Activated CD8-positive, alpha-beta T cell treated with anti-CD3 and anti-CD28 coated beads, Interleukin-2, amount 10 ng/mL, durations not matched to agents 7 days and 5 days (primary cell): ENCODE measurements around the gene TUBGCP5. TPM values are rescaled to one million over a fixed set of nuclear protein-coding genes. Genes with fewer than 3 reads are reported as not detected.
"Not testable (repeated sequence)": the region's sequence is repeated elsewhere in the genome, so short reads cannot be mapped to it uniquely, and the experiment has no call there.

Experiments
- ATAC-seq: fragments of 150-1000 bp; cut with Tn5 transposase; one replicate; pipeline ENCODE4 v1.10.0; 2021; ENCODE audit warnings: moderate library complexity
- CTCF ChIA-PET: fragments of 350-600 bp; sonication (Branson Sonifier 250); formaldehyde crosslinking; loops from one replicate; lab custom pipeline; 2021; ENCODE audit warnings: antibody characterized with exemption; lab: Charles Lee
- POLR2A ChIA-PET: fragments of 350-600 bp; sonication (Branson Sonifier 250); formaldehyde crosslinking; loops from one replicate; lab custom pipeline; 2021; ENCODE audit warnings: antibody characterized with exemption; lab: Charles Lee
- DNase-seq: peaks from one replicate; pipeline ENCODE4 v3.0.0-alpha.2; 2020
- H3K27ac Mint-ChIP-seq: one replicate; pipeline ENCODE4 v1.8.0; 2021; ENCODE audit warnings: mild to moderate bottlenecking, mixed read lengths
- H3K27me3 Mint-ChIP-seq: one replicate; pipeline ENCODE4 v1.8.0; 2021; ENCODE audit warnings: low read depth, mixed read lengths
- H3K36me3 Mint-ChIP-seq: one replicate; pipeline ENCODE4 v1.8.0; 2021; ENCODE audit warnings: low read depth, mixed read lengths
- H3K4me1 Mint-ChIP-seq: one replicate; pipeline ENCODE4 v1.8.0; 2021; ENCODE audit warnings: low read depth, mixed read lengths
- H3K4me3 Mint-ChIP-seq: one replicate; pipeline ENCODE4 v1.8.0; 2021; ENCODE audit warnings: mild to moderate bottlenecking, mixed read lengths
- H3K9me3 Mint-ChIP-seq: one replicate; pipeline ENCODE4 v1.8.0; 2022; ENCODE audit warnings: mixed read lengths; ENCODE audit not compliant: insufficient read depth
- total RNA-seq, 2 experiments: library from RNA; stranded (reverse); gene quantifications; one replicate each; pipeline ENCODE4 v1.2.3, GENCODE V29; 2021

TUBGCP5 gene
- total RNA-seq, 2 experiments from 2014 or later = 25.3 to 27.3 TPM

DNA sequence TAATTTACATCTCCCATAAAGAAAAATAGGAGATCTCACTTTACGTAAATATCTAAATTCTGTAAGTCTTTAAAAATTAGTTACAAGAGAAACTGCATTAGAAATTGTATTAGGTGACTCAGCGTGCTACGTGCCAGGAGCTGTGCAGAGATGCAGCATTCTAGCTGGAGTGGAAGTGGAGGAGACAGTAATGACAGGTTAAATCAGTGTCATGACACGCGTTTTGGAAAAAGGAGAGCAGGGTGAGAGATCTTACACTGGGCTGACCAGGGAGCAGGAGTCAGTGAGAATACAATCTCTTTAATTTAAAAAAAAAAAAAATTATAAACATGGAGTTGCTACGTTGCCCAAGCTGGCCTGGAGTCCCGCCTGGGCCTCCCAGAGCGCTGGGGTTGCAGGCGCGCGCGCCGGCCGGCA lies 635 bp downstream of the TUBGCP5 start:
- no peaks in the 10 kb centered on the region for H3K27me3 Mint-ChIP-seq
- ChIA-PET POLR2A (interaction anchor here (0.6 to 1.7 kb wide), 8 partner anchors 9 to 232 kb away, joined by 3 to 13 read pairs (median 4); partner anchors contain the start of gene NIPA2), CTCF (interaction anchor here (1.1 to 1.4 kb wide), 2 partner anchors 11 to 181 kb away, joined by 3 to 4 read pairs; no protein-coding TSS in a partner anchor)
- no peaks in the 10 kb centered on the region for H3K9me3 Mint-ChIP-seq
- DNase-seq = no peak
- H3K4me3 Mint-ChIP-seq = peak overlapping the region; percentile 88
- peaks cover 17% of the 10 kb centered on the region for H3K36me3 Mint-ChIP-seq
- peak; percentile 0 for ATAC-seq
- H3K4me1 Mint-ChIP-seq = peaks cover 22% of the 10 kb centered on the region
- peak overlapping the region; percentile 98 for H3K27ac Mint-ChIP-seq

DNA sequence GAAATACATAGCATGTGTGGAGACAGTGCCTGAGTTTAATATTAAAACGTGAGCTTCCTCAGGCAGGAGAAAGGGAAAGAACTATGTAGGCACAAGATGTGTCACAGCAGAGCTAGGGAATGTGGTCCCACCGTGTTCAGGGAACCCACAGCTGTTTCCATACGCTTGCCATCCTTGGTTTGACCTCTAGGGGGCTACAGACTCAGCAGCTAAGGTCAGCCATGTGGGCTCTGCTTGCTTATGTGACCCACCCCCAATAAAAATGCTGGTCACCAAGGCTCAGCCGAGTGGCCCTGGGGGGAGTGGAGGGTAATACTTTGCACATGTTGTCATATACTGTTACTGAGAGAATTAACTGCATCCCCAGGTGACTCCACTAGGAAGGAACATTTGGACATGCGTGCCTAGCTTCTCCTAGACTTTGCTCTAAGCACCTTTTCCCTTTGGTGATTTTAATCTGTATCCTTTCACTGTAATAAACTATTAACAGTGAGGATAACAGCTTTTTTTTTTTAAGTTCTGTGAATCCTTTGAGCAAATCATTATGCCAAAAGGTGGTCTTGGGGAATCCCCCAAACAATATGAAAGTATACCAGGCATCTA lies 3.3 kb downstream of the TUBGCP5 start:
- peaks cover 32% of the 10 kb centered on the region for H3K36me3 Mint-ChIP-seq
- CTCF ChIA-PET = interaction anchor here (0.6 to 1.9 kb wide), 22 partner anchors 9 to 1763 kb away, joined by 3 to 15 read pairs (median 4); no protein-coding TSS in a partner anchor
- H3K9me3 Mint-ChIP-seq = no peaks in the 10 kb centered on the region
- no peak overlapping the region for H3K27ac Mint-ChIP-seq
- peaks cover 22% of the 10 kb centered on the region for H3K4me1 Mint-ChIP-seq
- ATAC-seq (no peak), DNase-seq (peak; percentile 67)
- H3K27me3 Mint-ChIP-seq = no peaks in the 10 kb centered on the region
- POLR2A ChIA-PET = no interaction called here
- no peak overlapping the region for H3K4me3 Mint-ChIP-seq

DNA sequence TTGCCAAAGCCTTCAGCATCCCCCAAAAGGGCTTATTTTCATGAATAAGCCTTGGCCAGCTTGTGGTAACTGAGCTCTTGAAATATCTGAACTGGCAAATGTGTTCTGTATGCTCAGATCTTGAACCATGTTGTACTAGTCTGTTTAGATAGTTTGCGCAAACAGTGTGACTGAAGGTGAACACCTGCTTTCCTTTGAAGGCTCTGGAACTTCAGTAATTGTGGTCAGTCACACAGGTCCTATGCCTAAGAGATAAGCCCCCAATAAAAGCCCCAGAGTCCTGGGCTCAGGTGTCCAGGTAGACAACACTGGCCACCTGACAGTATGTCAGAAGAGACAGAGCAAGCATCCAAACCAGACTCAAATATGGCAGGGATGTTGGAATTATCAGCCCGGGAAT lies 5.4 kb downstream of the TUBGCP5 start:
- no peak for ATAC-seq
- ChIA-PET POLR2A (no interaction called here), CTCF (interaction anchor here (1.2 kb wide), 1 partner anchor 11 kb away, joined by 4 read pairs; no protein-coding TSS in a partner anchor)
- Mint-ChIP-seq H3K27ac (no peak overlapping the region), H3K27me3 (no peaks in the 10 kb centered on the region), H3K4me1 (peaks cover 15% of the 10 kb centered on the region), H3K36me3 (peaks cover 45% of the 10 kb centered on the region), H3K4me3 (no peak overlapping the region), H3K9me3 (no peaks in the 10 kb centered on the region)
- DNase-seq = no peak

DNA sequence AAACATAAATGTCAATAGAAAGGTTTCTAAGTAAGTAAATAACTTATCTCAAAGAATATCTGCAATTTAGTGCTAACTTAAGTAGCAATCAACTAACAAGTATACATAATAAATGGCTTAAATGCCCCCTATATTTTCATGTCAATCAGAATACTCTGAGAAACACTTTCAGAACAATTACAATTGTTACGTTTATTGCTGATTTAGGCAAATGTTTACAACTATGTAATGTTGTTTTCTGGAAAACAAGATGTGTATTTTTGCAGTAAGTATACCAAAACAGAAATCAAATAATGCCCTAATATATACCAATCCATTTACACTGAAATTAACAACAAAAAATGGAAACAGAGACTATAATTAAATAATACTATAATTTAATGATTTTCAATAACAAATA lies 13.2 kb downstream of the TUBGCP5 start:
- no peak for ATAC-seq
- no peak for DNase-seq
- Mint-ChIP-seq H3K4me1 (no peaks in the 10 kb centered on the region), H3K4me3 (no peak overlapping the region), H3K27ac (no peak overlapping the region), H3K9me3 (no peaks in the 10 kb centered on the region), H3K27me3 (no peaks in the 10 kb centered on the region), H3K36me3 (peaks cover 48% of the 10 kb centered on the region)
- CTCF ChIA-PET = interaction anchor here (2.3 kb wide), 1 partner anchor 10 kb away, joined by 15 read pairs; no protein-coding TSS in a partner anchor
- POLR2A ChIA-PET = no interaction called here

DNA sequence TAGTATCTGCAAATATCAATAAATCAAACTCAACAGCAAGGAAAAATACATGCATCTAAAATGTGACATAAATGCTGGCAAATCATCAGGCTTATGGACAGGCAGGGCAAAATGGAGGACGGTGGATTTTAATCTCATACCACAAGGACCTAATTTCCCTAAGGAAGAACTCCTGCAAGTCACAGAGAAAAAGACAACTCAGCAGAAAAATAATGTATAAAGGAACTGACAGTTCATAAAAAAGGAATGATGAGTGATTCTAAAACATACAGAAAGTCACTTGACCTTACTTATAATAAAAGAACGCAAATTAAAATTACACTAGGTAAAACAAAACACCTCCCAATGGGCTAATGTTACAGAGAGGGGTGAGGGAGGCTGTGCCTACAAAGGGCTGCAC lies 17.2 kb downstream of the TUBGCP5 start:
- H3K36me3 Mint-ChIP-seq = peaks cover 41% of the 10 kb centered on the region
- no peaks in the 10 kb centered on the region for H3K4me1 Mint-ChIP-seq
- no peaks in the 10 kb centered on the region for H3K9me3 Mint-ChIP-seq
- H3K27ac Mint-ChIP-seq = no peak overlapping the region
- CTCF ChIA-PET = interaction anchor here (1.3 kb wide), 2 partner anchors 12 to 14 kb away, joined by 4 to 5 read pairs; no protein-coding TSS in a partner anchor
- DNase-seq (no peak), ATAC-seq (no peak)
- H3K4me3 Mint-ChIP-seq = no peak overlapping the region
- POLR2A ChIA-PET = interaction anchor here (1.9 kb wide), 1 partner anchor 17 kb away, joined by 8 read pairs; the partner anchor contains the start of gene TUBGCP5
- H3K27me3 Mint-ChIP-seq = no peaks in the 10 kb centered on the region

DNA sequence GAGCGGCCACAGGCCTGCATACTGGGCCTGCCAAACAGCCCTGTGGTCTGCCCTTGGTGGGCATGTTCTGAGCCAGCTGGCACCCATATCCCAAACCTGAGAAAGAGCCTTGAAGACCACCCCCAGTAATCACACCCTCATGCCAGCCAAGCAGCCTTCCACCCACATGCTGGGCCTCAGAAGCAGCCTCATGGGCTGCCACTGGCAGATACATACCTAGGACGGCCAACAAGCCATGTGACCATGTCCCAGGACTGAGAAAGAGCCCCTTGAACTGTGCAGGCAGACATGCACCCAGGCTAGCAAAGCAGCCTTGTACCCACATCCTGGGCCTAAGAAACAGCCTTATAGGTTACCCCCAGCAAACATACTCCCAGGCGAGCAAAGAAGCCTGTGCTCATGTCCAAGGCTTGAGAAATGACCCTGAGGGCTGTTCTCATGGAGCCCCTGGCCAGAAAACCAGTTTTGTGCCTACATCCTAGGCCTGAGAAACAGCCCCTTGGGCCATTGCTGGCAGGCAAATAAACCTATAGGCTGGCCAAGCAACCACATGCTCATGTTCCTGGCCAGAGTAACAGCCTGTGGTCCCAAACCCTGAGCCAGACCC lies 24.9 kb downstream of the TUBGCP5 start:
- Mint-ChIP-seq H3K36me3 (peaks cover 42% of the 10 kb centered on the region), H3K4me1 (no peaks in the 10 kb centered on the region), H3K9me3 (no peaks in the 10 kb centered on the region), H3K4me3 (no peak overlapping the region), H3K27me3 (no peaks in the 10 kb centered on the region), H3K27ac (no peak overlapping the region)
- POLR2A ChIA-PET = no interaction called here
- ATAC-seq (no peak), DNase-seq (no peak)
- CTCF ChIA-PET = no interaction called here

DNA sequence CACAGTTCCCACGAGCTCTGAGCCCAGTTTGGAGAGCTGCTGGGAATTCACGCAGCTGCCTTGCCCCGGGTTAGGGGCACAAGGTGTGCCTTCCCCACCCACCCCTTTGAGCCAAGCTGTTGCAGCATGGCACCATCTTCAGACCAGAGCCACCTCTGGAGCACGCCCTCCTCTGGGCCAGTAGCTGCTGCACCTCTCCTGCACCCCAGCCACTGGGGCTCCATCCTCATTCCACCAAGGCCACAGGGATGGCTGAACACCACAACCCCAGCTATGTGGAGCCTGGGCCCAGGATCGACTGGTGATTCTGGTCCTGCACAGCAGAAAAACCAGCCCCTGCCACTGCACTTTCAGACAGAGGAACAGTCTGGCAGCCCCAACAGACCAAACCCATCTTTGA lies 25.7 kb downstream of the TUBGCP5 start:
- CTCF ChIA-PET = no interaction called here

DNA sequence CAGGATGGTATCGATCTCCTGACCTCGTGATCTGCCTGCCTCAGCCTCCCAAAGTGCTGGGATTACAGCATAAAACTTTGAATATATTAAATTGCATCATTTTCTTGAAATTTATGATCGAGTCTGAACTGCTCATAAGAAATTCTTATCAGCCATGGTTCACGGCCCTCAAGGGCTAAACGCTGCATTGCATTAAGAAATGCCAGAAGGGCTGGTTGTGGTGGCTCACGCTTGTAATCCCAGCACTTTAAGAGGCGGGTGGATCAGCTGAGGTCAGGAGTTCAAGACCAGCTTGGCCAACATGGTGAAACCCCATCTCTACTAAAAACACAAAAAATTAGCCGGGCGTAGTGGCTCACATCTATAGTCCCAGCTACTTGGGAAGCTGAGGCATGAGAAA lies 26.8 kb downstream of the TUBGCP5 start:
- H3K27ac Mint-ChIP-seq, H3K9me3 Mint-ChIP-seq: not testable (repeated sequence)

More for the DNA sequence above, 25.7 kb downstream of the TUBGCP5 start:
- no peak for ATAC-seq
- no peak overlapping the region for H3K4me3 Mint-ChIP-seq
- POLR2A ChIA-PET = no interaction called here
- no peak overlapping the region for H3K27ac Mint-ChIP-seq
- no peak for DNase-seq
- peaks cover 40% of the 10 kb centered on the region for H3K36me3 Mint-ChIP-seq
- no peaks in the 10 kb centered on the region for H3K9me3 Mint-ChIP-seq
- no peaks in the 10 kb centered on the region for H3K4me1 Mint-ChIP-seq
- H3K27me3 Mint-ChIP-seq = no peaks in the 10 kb centered on the region

DNA sequence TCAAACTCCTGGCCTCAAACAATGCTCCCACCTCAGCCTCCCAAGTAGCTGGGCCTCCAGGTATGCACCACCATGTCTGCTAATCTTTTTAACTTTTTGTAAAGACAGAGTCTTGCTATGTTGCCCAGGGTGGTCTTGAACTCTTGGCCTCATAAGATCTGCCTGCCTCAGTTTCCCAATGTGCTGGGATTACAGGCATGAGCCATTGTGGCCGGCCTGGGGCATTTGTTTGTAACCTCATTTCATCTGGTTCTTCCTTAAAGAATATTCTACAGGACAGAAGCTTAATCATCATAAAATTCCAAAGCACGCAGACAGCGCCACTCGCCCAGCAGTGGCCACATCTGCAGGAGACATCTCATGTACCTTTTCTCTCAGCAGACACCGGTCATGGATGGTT lies 35.6 kb downstream of the TUBGCP5 start:
- H3K27me3 Mint-ChIP-seq = no peaks in the 10 kb centered on the region
- H3K27ac Mint-ChIP-seq = no peak overlapping the region
- no peaks in the 10 kb centered on the region for H3K9me3 Mint-ChIP-seq
- H3K4me1 Mint-ChIP-seq = no peaks in the 10 kb centered on the region
- ChIA-PET POLR2A (no interaction called here), CTCF (interaction anchor here (1.1 kb wide), 1 partner anchor 32 kb away, joined by 3 read pairs; no protein-coding TSS in a partner anchor)
- peaks cover 57% of the 10 kb centered on the region for H3K36me3 Mint-ChIP-seq
- H3K4me3 Mint-ChIP-seq = no peak overlapping the region
- ATAC-seq (no peak), DNase-seq (no peak)

More for the DNA sequence above, 26.8 kb downstream of the TUBGCP5 start:
- H3K4me3 Mint-ChIP-seq, CTCF ChIA-PET, DNase-seq, POLR2A ChIA-PET, H3K27me3 Mint-ChIP-seq, ATAC-seq, H3K4me1 Mint-ChIP-seq: not testable (repeated sequence)
- H3K36me3 Mint-ChIP-seq = peaks cover 43% of the 10 kb centered on the region

DNA sequence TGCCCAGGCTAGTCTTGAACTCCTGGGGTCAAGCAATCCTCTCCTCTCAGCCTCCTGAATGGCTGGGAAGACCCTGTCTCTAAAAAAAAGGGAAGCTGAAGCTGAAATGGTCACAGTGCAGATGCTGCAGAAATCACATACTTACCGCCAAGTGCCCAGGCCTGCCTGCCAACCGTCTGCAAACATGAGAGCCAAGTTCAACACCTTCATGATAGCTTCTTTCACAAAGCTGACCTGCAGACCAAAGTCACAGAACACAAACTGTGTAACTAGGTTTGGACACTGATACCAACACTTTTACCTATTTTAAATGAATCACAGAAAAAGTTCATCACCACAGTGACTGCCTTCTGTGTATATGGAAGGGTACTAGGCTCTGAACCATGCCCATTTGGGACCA lies 36.4 kb downstream of the TUBGCP5 start:
- POLR2A ChIA-PET = no interaction called here
- CTCF ChIA-PET = interaction anchor here (1.9 kb wide), 1 partner anchor 33 kb away, joined by 5 read pairs; no protein-coding TSS in a partner anchor
- H3K36me3 Mint-ChIP-seq = peaks cover 55% of the 10 kb centered on the region
- DNase-seq (no peak), ATAC-seq (no peak)
- H3K4me3 Mint-ChIP-seq = no peak overlapping the region
- H3K9me3 Mint-ChIP-seq = no peaks in the 10 kb centered on the region
- H3K27me3 Mint-ChIP-seq = no peaks in the 10 kb centered on the region
- H3K27ac Mint-ChIP-seq = no peak overlapping the region
- H3K4me1 Mint-ChIP-seq = no peaks in the 10 kb centered on the region

DNA sequence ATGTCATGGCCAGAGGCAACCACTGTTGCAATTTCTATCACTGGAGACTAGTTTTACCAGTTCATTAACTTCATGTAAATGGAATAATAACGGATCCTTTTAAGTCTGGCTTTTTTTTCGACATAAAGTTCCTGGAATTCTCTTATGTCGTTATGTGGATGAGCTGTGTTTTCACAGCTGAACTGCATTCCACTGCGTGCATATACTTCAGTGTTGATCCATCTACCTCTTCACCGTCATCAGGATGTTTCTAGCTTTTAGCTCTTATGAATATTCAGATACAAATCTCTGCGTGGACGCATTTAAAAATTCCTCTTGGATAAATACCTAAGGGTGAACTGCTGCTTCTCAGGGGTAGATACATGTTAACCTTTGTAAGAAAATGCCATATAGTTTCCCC lies 43.6 kb downstream of the TUBGCP5 start:
- Mint-ChIP-seq H3K27me3 (no peaks in the 10 kb centered on the region), H3K4me1 (no peaks in the 10 kb centered on the region), H3K4me3 (no peak overlapping the region), H3K36me3 (peaks cover 32% of the 10 kb centered on the region), H3K27ac (no peak overlapping the region), H3K9me3 (no peaks in the 10 kb centered on the region)
- CTCF ChIA-PET = no interaction called here
- DNase-seq (no peak), ATAC-seq (no peak)
- POLR2A ChIA-PET = no interaction called here

DNA sequence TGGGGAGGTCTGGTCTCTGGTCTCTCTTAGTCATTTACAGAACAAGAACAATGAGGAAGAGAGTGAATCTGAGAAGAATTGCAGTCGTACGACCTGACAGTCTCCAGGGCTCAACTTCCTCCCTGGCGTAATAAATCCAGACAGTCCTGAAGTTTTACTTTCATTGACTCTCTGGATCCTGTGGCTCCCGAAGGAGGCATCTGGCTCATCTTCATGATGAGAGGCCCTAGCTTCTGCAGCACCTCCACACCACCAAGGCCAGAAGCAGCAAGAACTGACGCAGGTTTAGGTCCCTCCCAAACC lies 47.4 kb downstream of the TUBGCP5 start:
- DNase-seq (no peak), ATAC-seq (no peak)
- Mint-ChIP-seq H3K9me3 (no peaks in the 10 kb centered on the region), H3K36me3 (peaks cover 20% of the 10 kb centered on the region), H3K4me3 (no peak overlapping the region), H3K27me3 (no peaks in the 10 kb centered on the region), H3K27ac (no peak overlapping the region), H3K4me1 (no peaks in the 10 kb centered on the region)
- CTCF ChIA-PET = no interaction called here
- POLR2A ChIA-PET = no interaction called here
